Left colon (tissue), 2 donors: ENCODE results near the gene PBXIP1. TPM values are rescaled to one million over a fixed set of nuclear protein-coding genes. Genes with fewer than 3 reads are reported as not detected.
"Not testable (repeated sequence)": the region's sequence is repeated elsewhere in the genome, so short reads cannot be mapped to it uniquely, and the experiment has no call there.

Experiments
- ATAC-seq: fragments of 200-7000 bp; cut with Tn5 transposase; one replicate; pipeline ENCODE4 v1.9.1; 2020; ENCODE audit warnings: mild to moderate bottlenecking, moderate library complexity
- DNase-seq, 2 donors: peaks; one replicate each; pipeline ENCODE4 v3.0.0-alpha.2; 2020
- intact Hi-C, 2 donors: fragments of 100-400 bp; cut with DNase I in 1 of 2; cut with micrococcal nuclease in 1 of 2; formaldehyde crosslinking; loops; one replicate each; pipeline versions ENCODE4 v1.11.2 to v1.14.0; 2022; cut with DNase I, micrococcal nuclease
- total RNA-seq, 2 donors: library from RNA; stranded (reverse); fragmentation: NEBNext Ultra II Directional; extraction: Animal tissue kit (Norgen Biotek cat#: 25700); gene quantifications; one replicate each; pipeline ENCODE4 v1.2.1, GENCODE V29; 2021
- donor health status: DM: no; HTN: no; CAD: no.
- donor health status: DM: yes; HTN: yes; CAD: no.

PBXIP1 gene
- total RNA-seq, 2 donors from 2014 or later, result 33.4 to 61.2 TPM

- ATAC-seq (peak; percentile 12), DNase-seq (peak; percentile 66 to 68)
- intact Hi-C loops, result not testable (repeated sequence)
Measured at GRCh38 chr1:154995301-154995983, 39.5 kb upstream of the PBXIP1 start.

- DNase-seq, result no peak
- intact Hi-C loops, result no loop called here
Measured at GRCh38 chr1:154994591-154994990, 38.7 kb upstream of the PBXIP1 start.

GRCh38 chr1:154994269-154994587 lies 38.3 kb upstream of the PBXIP1 start:
- ATAC-seq (no peak), DNase-seq (no peak)
- intact Hi-C loops, result no loop called here

More at GRCh38 chr1:154994591-154994990, 38.7 kb upstream of the PBXIP1 start:
- no peak for ATAC-seq

GRCh38 chr1:154993572-154994268 lies 37.8 kb upstream of the PBXIP1 start, which contains the start of gene LENEP:
Gene LENEP (plus strand): TSS chr1:154993586. CDS start chr1:154993608, 22 bp downstream.
- DNase-seq, result no peak
- intact Hi-C loops, result no loop called here
- no peak for ATAC-seq

- intact Hi-C loops, result no loop called here
- ATAC-seq, result peak; percentile 18
- no peak for DNase-seq
Measured at GRCh38 chr1:154992721-154993571, 37.0 kb upstream of the PBXIP1 start.

GRCh38 chr1:154990276-154990675 lies 34.4 kb upstream of the PBXIP1 start:
- DNase-seq (no peak), ATAC-seq (no peak)
- intact Hi-C loops, result no loop called here

- ATAC-seq, result peak; percentile 74
- DNase-seq, result no peak
- intact Hi-C loops, result no loop called here
Measured at GRCh38 chr1:154989195-154989860, 33.4 kb upstream of the PBXIP1 start.

- no peak for ATAC-seq
- intact Hi-C loops, result no loop called here
- no peak for DNase-seq
Measured at GRCh38 chr1:154988058-154988954, 32.4 kb upstream of the PBXIP1 start.

GRCh38 chr1:154987326-154987725 lies 31.4 kb upstream of the PBXIP1 start:
- intact Hi-C loops, result no loop called here
- no peak for DNase-seq
- ATAC-seq, result no peak

- ATAC-seq, DNase-seq, intact Hi-C loops: not testable (repeated sequence)
Measured at GRCh38 chr1:154986736-154987135, 30.8 kb upstream of the PBXIP1 start.

- DNase-seq (no peak), ATAC-seq (peak; percentile 15)
- intact Hi-C loops, result no loop called here
Measured at GRCh38 chr1:154983776-154984466, 28.0 kb upstream of the PBXIP1 start.

GRCh38 chr1:154982897-154983648 lies 27.2 kb upstream of the PBXIP1 start, which contains the start of gene FLAD1:
Gene FLAD1 (plus strand): TSS chr1:154983344. CDS start chr1:154983695, 351 bp downstream.
- intact Hi-C loops, result no loop called here
- ATAC-seq (peak; percentile 99), DNase-seq (peak; percentile 95 to 98)

- DNase-seq, result no peak
- ATAC-seq, result no peak
- intact Hi-C loops, result no loop called here
Measured at GRCh38 chr1:154982341-154982740, 26.4 kb upstream of the PBXIP1 start.

- intact Hi-C loops, result no loop called here
- no peak for DNase-seq
- no peak for ATAC-seq
Measured at GRCh38 chr1:154978360-154978759, 22.5 kb upstream of the PBXIP1 start.

- ATAC-seq, intact Hi-C loops, DNase-seq: not testable (repeated sequence)
Measured at GRCh38 chr1:154977762-154978161, 21.9 kb upstream of the PBXIP1 start.

- peak; percentile 14 for ATAC-seq
- intact Hi-C loops, result no loop called here
Measured at GRCh38 chr1:154975409-154976059, 19.6 kb upstream of the PBXIP1 start.

More at GRCh38 chr1:154975409-154976059, 19.6 kb upstream of the PBXIP1 start:
- DNase-seq, result peak; percentile 82 to 84
